ENCODE measurements around the gene RUSC1.

- TF ChIP-seq CTCF (IDR thresholded peaks at IDR 0.05; ENCODE audit: insufficient read depth, low read depth, low read length) (no peak), EZH2 (IDR thresholded peaks at IDR 0.05; ENCODE audit: insufficient read depth, low read length) (no peak)
Measured at GRCh38 chr1:155273343-155274245, 47.1 kb upstream of the RUSC1 start, which contains the start of gene CLK2.

Data from astrocyte (in vitro differentiated cells and primary cell).